Fibroblast of skin of left biceps (primary cell): ENCODE results near the gene RNF115.
"Not testable (repeated sequence)": the region's sequence is repeated elsewhere in the genome, so short reads cannot be mapped to it uniquely, and the experiment has no call there.

Experiments used
- DNase-seq, 2 experiments: peaks; one replicate each; pipeline ENCODE4 v3.0.0-alpha.2; 2013; ENCODE audit warnings: low read depth in 2 of 2

The RNF115 gene

GRCh38 chr1:145823565-145824498 is at the start of gene RNF115, which contains the start of gene POLR3C:
Gene RNF115 (minus strand): TSS chr1:145824095. CDS start chr1:145823873, 222 bp downstream.
Gene POLR3C (plus strand): TSS chr1:145824200. CDS start chr1:145825777, 1,577 bp downstream.
- DNase-seq: peak; percentile 77 to 79

- no peak for DNase-seq
Observed at GRCh38 chr1:145871994-145872924, 48.4 kb upstream of the RNF115 start.

- DNase-seq: no peak
Observed at GRCh38 chr1:145868232-145868631, 44.3 kb upstream of the RNF115 start.

- DNase-seq: no peak
Observed at GRCh38 chr1:145863282-145864018, 39.6 kb upstream of the RNF115 start.

GRCh38 chr1:145859491-145860023 is 35.7 kb upstream of the RNF115 start:
- DNase-seq: peak; percentile 60 to 71

- DNase-seq: peak; percentile 80 to 82
Observed at GRCh38 chr1:145858901-145859490, 35.1 kb upstream of the RNF115 start, which contains the start of gene PIAS3. Gene PIAS3 (minus strand): TSS chr1:145859081. CDS start chr1:145858990, 91 bp downstream.

- no peak for DNase-seq
Observed at GRCh38 chr1:145858238-145858900, 34.5 kb upstream of the RNF115 start.

GRCh38 chr1:145857170-145857569 is 33.3 kb upstream of the RNF115 start:
- DNase-seq: no peak

GRCh38 chr1:145855426-145855948 is 31.6 kb upstream of the RNF115 start:
- no peak for DNase-seq

GRCh38 chr1:145849356-145850160 is 25.7 kb upstream of the RNF115 start:
- peak; percentile 33 to 39 for DNase-seq

GRCh38 chr1:145847827-145848226 is 23.9 kb upstream of the RNF115 start:
- no peak for DNase-seq

- DNase-seq: no peak
Observed at GRCh38 chr1:145846201-145846612, 22.3 kb upstream of the RNF115 start.

GRCh38 chr1:145845514-145846161 is 21.7 kb upstream of the RNF115 start, which contains the start of gene NUDT17:
Gene NUDT17 (plus strand): TSS chr1:145845630. CDS start chr1:145845641, 11 bp downstream.
- peak in 1 of 2 experiments; percentile 34 for DNase-seq

GRCh38 chr1:145845144-145845513 is 21.2 kb upstream of the RNF115 start:
- DNase-seq: no peak

- DNase-seq: no peak
Observed at GRCh38 chr1:145843031-145843430, 19.1 kb upstream of the RNF115 start.

GRCh38 chr1:145837656-145838055 is 13.8 kb upstream of the RNF115 start:
- DNase-seq: no peak

GRCh38 chr1:145830810-145831209 is 6.9 kb upstream of the RNF115 start:
- not testable (repeated sequence) for DNase-seq

- no peak for DNase-seq
Observed at GRCh38 chr1:145828367-145829026, 4.6 kb upstream of the RNF115 start.
